HFF-Myc (cell line): ENCODE data around the gene TIMM10.

Source experiments
- DNase-seq: peaks from one replicate; pipeline ENCODE4 v3.0.0-alpha.2; 2011; ENCODE audit warnings: low read depth; ENCODE audit errors: extremely low read depth
- H3K4me3 ChIP-seq: replicated peaks from 2 replicates; pipeline ENCODE4 v1.5.1; 2011; ENCODE audit warnings: low read depth, mild to moderate bottlenecking, control low read depth, low read length
- CTCF ChIP-seq: IDR thresholded peaks from 2 replicates; pipeline ENCODE4 v1.5.1; 2012; ENCODE audit warnings: mild to moderate bottlenecking, low read depth, low read length, control low read depth; ENCODE audit errors: missing control alignments

Gene TIMM10

DNA sequence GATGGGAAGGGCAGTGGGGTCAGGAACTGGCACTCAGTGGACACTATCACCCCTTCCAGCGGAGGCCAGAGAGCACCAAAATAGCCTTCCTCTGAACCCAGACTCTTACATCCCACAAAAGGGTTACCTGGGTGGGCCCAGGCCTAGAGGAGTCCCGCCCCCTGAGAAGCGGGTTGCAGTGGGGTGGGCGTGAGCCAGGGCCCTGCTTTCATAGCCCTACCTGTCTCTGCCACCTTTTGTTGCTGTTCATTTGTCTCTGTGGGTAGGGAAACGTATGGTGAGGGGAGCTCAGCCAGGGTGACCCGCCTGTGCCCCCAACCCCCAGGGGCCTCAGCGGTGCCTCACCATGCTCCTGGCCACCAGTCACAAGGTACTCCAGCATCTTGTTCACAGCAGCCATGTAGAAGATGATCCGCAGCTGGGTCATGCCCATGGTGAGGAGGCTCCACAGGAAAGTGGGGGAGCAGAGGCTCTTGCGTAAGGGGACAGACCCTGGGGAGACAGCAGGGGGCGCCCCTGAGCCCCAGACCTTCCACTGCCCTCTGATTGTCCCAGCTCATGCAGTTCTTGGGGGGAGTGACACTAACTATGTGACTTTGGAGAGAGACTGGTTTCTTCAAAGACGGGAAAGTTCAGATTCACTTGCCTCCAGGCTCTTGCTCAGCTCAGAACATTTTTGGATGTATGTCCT, 39.0 kb downstream of the TIMM10 start:
- no peak for DNase-seq
- peak; percentile 77 for TF ChIP-seq CTCF

GRCh38 chr11:57490456-57491248, 39.9 kb downstream of the TIMM10 start:
- DNase-seq = no peak
- no peak overlapping the region for H3K4me3 ChIP-seq
- no peak for TF ChIP-seq CTCF

More for the DNA sequence above, 39.0 kb downstream of the TIMM10 start:
- H3K4me3 ChIP-seq = no peak overlapping the region

DNA sequence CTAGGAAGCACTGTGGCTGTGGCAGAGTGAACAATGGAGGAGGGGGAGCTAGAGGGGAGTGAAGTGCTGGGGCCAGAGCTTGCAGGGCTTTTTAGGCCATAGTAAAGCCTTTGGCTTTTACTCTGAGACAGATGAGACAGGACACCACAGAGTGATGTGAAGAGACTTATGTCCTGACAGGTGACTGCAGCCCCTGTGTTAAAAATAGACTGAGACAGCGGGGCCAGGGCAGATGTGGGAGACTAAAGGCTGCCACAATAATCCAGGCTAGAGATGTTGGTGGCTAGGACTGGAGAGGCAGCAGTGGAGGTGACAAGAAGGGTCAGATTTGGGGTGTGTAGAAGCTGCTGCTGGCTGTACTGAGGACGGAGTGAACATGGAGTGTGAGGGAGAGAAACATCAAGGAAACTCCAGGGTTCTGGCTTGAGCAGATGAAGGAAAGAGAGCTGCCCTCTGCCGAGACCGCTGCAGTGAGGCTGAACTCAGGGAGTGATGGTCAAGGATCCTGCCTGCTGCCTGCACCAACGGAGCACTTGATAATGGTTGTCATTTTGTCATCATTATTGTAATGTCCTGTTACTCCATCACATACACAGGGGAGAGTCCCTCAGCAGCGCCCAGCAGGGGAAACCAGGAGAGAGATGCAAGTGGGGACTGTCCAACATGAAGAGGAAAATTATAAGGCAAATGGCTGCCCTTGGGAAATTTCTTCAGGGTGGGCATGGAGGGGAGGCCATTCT, 42.5 kb downstream of the TIMM10 start:
- H3K4me3 ChIP-seq = no peak overlapping the region
- no peak for DNase-seq
- no peak for TF ChIP-seq CTCF

DNA sequence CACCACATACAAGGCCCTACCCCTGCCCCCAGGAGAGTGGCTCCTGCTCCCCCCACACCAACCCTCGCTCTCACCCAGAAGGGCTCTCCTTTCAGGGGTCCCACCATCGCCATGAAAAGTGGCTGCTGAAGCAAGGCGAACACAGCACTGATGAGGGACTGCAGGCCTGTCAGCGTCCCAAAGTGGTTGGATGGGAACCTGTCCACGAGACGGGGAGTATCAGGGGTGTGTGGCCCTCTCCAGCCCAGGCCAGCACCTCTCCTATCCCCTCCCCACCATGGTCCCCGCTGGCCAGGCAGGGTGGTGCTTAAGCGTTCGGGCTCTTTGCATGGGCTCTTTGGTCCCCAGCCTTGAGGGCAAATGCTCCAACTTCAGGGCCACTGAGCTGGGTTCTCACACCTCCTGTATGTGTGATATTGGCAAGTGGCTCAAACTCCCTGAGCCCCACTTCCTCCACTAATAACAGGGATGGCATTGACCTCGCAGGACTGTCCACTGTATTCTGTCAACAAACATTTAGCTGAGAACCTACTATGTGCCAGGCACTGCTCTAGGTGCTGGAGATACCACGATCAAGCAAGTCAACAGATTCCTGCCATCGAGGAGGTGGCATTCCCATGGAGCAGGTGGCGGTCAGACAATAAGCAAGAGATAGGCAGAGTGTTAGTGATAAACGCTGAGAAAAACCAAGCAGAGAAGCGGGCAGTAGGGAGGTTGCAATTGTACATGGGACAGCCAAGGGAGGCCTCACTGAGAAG, 43.4 kb downstream of the TIMM10 start:
- TF ChIP-seq CTCF = no peak
- no peak overlapping the region for H3K4me3 ChIP-seq
- DNase-seq = no peak

- TF ChIP-seq CTCF = no peak
- no peak overlapping the region for H3K4me3 ChIP-seq
- no peak for DNase-seq
Observed at GRCh38 chr11:57485217-57485990, 45.1 kb downstream of the TIMM10 start.

- H3K4me3 ChIP-seq = no peak overlapping the region
- TF ChIP-seq CTCF = no peak
- DNase-seq = no peak
Observed at GRCh38 chr11:57484141-57484710, 46.3 kb downstream of the TIMM10 start.
